ENCODE data around the gene RHO.

The RHO gene

DNA sequence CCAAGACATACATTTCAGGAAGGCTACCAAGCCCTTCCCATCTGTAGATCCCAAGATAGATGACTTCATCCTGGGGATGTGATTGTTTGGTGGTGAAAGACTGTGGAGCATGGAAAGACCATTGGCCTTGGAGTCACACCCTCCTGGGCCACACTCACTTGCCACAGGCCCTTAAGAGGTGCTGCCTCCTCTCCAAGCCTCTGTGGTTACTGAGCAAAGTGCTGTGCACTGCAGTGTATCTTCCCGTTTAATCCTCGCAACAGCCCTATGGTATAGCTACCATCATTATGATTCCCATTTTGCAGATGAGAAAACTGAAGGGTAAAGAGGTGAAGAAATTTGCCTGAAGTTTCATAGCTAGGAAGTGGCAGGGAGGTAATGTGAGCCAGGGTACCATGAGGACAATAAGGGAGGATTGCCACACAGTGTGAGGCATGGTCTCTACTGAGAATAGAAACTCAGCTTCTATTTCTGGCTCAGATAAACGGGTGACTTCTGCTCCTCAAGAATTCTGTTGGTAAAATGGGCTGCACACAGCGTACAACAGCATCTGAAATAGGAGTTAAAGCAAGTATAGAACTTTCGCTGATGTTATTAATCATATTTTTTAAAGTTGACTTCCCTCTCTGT is 23.9 kb upstream of the RHO start:
- no peak overlapping the region for H2AFZ ChIP-seq (ENCODE audit: low read length)
- no peaks in the 10 kb centered on the region for H3K27me3 ChIP-seq (ENCODE audit: insufficient read depth, low read length)
- no peak for TF ChIP-seq EZH2 (IDR thresholded peaks at IDR 0.05; ENCODE audit: borderline replicate concordance, low read length)
- TF ChIP-seq, protein P1, sequence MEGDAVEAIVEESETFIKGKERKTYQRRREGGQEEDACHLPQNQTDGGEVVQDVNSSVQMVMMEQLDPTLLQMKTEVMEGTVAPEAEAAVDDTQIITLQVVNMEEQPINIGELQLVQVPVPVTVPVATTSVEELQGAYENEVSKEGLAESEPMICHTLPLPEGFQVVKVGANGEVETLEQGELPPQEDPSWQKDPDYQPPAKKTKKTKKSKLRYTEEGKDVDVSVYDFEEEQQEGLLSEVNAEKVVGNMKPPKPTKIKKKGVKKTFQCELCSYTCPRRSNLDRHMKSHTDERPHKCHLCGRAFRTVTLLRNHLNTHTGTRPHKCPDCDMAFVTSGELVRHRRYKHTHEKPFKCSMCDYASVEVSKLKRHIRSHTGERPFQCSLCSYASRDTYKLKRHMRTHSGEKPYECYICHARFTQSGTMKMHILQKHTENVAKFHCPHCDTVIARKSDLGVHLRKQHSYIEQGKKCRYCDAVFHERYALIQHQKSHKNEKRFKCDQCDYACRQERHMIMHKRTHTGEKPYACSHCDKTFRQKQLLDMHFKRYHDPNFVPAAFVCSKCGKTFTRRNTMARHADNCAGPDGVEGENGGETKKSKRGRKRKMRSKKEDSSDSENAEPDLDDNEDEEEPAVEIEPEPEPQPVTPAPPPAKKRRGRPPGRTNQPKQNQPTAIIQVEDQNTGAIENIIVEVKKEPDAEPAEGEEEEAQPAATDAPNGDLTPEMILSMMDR (IDR thresholded peaks at IDR 0.05; ENCODE audit: low read length): no peak
- H3K27ac ChIP-seq (ENCODE audit: low read depth, low read length, poor library complexity, severe bottlenecking): no peak overlapping the region
- H3K9me2 ChIP-seq (ENCODE audit: low read depth, low read length): no peaks in the 10 kb centered on the region
- H3K9me3 ChIP-seq (ENCODE audit: low read length): no peaks in the 10 kb centered on the region
- H3K4me1 ChIP-seq (ENCODE audit: insufficient read depth, low read length, severe bottlenecking): no peaks in the 10 kb centered on the region
- H3K36me3 ChIP-seq (ENCODE audit: insufficient read depth, low read length): peaks cover 4% of the 10 kb centered on the region; the same call in 1 of the 2 replicates
- no peak overlapping the region for H3K9ac ChIP-seq (ENCODE audit: low read length)
- H3K4me3 ChIP-seq (ENCODE audit: low read depth, low read length, poor library complexity, severe bottlenecking): no peak overlapping the region
- no peaks in the 10 kb centered on the region for H4K20me1 ChIP-seq (ENCODE audit: insufficient read depth, low read length)
- H3K79me2 ChIP-seq (ENCODE audit: insufficient read depth, low read length): no peaks in the 10 kb centered on the region
- no peak overlapping the region for H3K4me2 ChIP-seq (ENCODE audit: low read length)
- no peaks in the 10 kb centered on the region for H3F3A ChIP-seq (ENCODE audit: insufficient read depth, low read length)

DNA sequence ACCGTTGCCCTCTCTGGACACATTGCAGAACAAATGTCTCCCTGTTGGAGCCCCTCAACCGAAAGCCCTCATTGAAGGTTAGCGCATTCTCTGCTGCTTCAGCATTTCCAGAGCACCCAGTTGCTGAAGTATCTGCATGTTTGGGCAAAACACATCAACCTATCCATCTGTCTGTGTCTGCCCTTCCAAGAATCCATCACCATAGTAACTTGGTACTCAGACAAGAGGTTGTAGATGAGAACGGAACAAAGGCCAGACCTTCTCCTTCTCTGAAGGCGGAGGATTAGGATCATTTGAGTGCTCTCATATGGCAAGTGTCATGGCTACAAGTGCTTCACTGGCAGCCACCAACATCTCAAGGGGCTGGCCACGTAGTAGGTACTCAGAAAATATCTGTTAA is 23.1 kb upstream of the RHO start:
- no peaks in the 10 kb centered on the region for H3F3A ChIP-seq (ENCODE audit: insufficient read depth, low read length)
- no peaks in the 10 kb centered on the region for H3K9me3 ChIP-seq (ENCODE audit: low read length)
- H2AFZ ChIP-seq (ENCODE audit: low read length): no peak overlapping the region
- no peak overlapping the region for H3K9ac ChIP-seq (ENCODE audit: low read length)
- H3K4me3 ChIP-seq (ENCODE audit: low read depth, low read length, poor library complexity, severe bottlenecking): no peak overlapping the region
- TF ChIP-seq EZH2 (IDR thresholded peaks at IDR 0.05; ENCODE audit: borderline replicate concordance, low read length): no peak
- TF ChIP-seq, protein P1 (IDR thresholded peaks at IDR 0.05; ENCODE audit: low read length): no peak
- no peak overlapping the region for H3K27ac ChIP-seq (ENCODE audit: low read depth, low read length, poor library complexity, severe bottlenecking)
- H3K4me2 ChIP-seq (ENCODE audit: low read length): no peak overlapping the region
- no peaks in the 10 kb centered on the region for H3K9me2 ChIP-seq (ENCODE audit: low read depth, low read length)
- no peaks in the 10 kb centered on the region for H4K20me1 ChIP-seq (ENCODE audit: insufficient read depth, low read length)
- H3K4me1 ChIP-seq (ENCODE audit: insufficient read depth, low read length, severe bottlenecking): no peaks in the 10 kb centered on the region
- peaks cover under 1% of the 10 kb centered on the region; the same call in 1 of the 2 replicates for H3K36me3 ChIP-seq (ENCODE audit: insufficient read depth, low read length)
- no peaks in the 10 kb centered on the region for H3K27me3 ChIP-seq (ENCODE audit: insufficient read depth, low read length)
- no peaks in the 10 kb centered on the region for H3K79me2 ChIP-seq (ENCODE audit: insufficient read depth, low read length)

DNA sequence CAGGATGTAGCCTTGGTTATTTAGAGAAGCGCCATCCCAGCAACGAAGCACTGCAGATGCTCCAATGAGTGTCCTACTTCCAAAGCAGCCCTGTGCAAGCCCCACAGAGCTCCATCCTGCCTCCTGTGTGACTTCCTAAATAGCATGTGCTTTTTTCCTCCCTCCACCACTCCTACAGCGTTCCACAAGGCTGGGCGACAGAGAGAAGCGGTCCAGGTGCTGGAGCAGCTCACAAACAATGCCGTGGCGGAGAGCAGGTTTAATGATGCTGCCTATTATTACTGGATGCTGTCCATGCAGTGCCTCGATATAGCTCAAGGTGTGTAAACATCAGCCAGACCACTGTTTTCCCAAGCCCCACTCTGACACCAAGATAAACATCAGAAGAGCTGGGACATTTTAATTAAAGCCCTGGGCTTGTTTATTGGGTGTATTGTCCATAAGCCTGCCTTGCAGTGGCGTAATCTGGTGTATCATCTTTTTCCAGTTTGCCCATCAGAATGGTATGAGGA is 22.2 kb upstream of the RHO start:
- Histone ChIP-seq H3K9ac (ENCODE audit: low read length) (no peak overlapping the region), H3K27ac (ENCODE audit: low read depth, low read length, poor library complexity, severe bottlenecking) (no peak overlapping the region), H3F3A (ENCODE audit: insufficient read depth, low read length) (no peaks in the 10 kb centered on the region), H3K9me2 (ENCODE audit: low read depth, low read length) (no peaks in the 10 kb centered on the region), H3K9me3 (ENCODE audit: low read length) (no peaks in the 10 kb centered on the region), H3K36me3 (ENCODE audit: insufficient read depth, low read length) (no peaks in the 10 kb centered on the region; the same call in 1 of the 2 replicates), H3K4me3 (ENCODE audit: low read depth, low read length, poor library complexity, severe bottlenecking) (no peak overlapping the region), H3K27me3 (ENCODE audit: insufficient read depth, low read length) (no peaks in the 10 kb centered on the region), H2AFZ (ENCODE audit: low read length) (no peak overlapping the region), H3K79me2 (ENCODE audit: insufficient read depth, low read length) (no peaks in the 10 kb centered on the region), H4K20me1 (ENCODE audit: insufficient read depth, low read length) (no peaks in the 10 kb centered on the region), H3K4me1 (ENCODE audit: insufficient read depth, low read length, severe bottlenecking) (no peaks in the 10 kb centered on the region), H3K4me2 (ENCODE audit: low read length) (no peak overlapping the region)
- TF ChIP-seq EZH2 (IDR thresholded peaks at IDR 0.05; ENCODE audit: borderline replicate concordance, low read length): no peak
- TF ChIP-seq, protein P1 (IDR thresholded peaks at IDR 0.05; ENCODE audit: low read length): no peak
